ENCODE results near the gene DPP6.

DNA sequence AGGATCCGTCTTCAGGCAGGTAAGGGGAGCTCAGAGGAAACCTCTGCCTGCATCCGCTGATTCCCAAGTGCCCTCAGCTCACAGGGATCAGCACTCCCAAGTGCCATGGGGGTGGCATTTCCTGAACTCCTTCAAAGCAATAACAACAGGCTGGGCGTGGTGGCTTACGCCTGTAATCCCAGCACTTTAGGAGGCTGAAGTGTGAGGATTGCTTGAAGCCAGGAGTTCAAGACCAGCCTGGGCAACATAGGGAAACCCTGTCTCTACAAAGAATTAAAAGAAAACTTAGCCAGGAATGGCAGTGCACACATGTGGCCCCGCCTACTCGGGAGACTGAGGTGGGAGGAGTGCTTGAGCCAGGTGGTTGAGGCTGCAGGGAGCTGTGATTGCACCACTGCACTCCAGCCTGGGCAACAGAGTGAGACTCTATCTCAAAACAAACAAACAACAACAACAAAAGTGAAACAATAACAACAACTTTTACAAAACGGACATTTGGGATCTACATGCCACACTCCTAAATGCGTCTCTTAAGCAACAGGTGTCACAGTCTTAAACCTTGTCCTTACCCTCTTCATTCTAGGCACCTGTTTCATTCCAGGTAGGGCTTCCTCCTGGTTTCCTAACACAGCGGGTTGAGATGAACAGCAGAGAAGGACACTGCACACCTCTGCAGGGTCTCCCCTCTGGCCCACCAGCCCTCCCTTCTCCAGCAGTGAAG is 877.0 kb downstream of the DPP6 start:
- TF ChIP-seq, protein P1, sequence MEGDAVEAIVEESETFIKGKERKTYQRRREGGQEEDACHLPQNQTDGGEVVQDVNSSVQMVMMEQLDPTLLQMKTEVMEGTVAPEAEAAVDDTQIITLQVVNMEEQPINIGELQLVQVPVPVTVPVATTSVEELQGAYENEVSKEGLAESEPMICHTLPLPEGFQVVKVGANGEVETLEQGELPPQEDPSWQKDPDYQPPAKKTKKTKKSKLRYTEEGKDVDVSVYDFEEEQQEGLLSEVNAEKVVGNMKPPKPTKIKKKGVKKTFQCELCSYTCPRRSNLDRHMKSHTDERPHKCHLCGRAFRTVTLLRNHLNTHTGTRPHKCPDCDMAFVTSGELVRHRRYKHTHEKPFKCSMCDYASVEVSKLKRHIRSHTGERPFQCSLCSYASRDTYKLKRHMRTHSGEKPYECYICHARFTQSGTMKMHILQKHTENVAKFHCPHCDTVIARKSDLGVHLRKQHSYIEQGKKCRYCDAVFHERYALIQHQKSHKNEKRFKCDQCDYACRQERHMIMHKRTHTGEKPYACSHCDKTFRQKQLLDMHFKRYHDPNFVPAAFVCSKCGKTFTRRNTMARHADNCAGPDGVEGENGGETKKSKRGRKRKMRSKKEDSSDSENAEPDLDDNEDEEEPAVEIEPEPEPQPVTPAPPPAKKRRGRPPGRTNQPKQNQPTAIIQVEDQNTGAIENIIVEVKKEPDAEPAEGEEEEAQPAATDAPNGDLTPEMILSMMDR (IDR thresholded peaks at IDR 0.05; ENCODE audit: low read depth, low read length): no peak
- no peak for TF ChIP-seq POLR2A (IDR thresholded peaks at IDR 0.05; ENCODE audit: extremely low read depth, insufficient read length)
